Karpas-422 (cell line): ENCODE results near the gene BPIFB4. TPM values are rescaled to one million over a fixed set of nuclear protein-coding genes. Genes with fewer than 3 reads are reported as not detected.

Source experiments
- DNase-seq: peaks from one replicate; pipeline ENCODE4 v3.0.0-alpha.2; 2015
- H2AFZ ChIP-seq: fragments of 200-600 bp; sonication (generic); 2 replicates; pipeline ENCODE4 v1.6.1; 2014; ENCODE audit warnings: antibody characterized with exemption, low read length, mixed read lengths
- H3K27ac ChIP-seq: fragments of 200-600 bp; sonication (generic); 2 replicates; pipeline ENCODE4 v1.5.1; 2014; ENCODE audit warnings: mild to moderate bottlenecking, low read length, moderate library complexity
- H3K27me3 ChIP-seq: fragments of 200-600 bp; sonication (generic); 2 replicates; pipeline ENCODE4 v1.6.1; 2014; ENCODE audit warnings: low read length, mixed read lengths
- H3K36me3 ChIP-seq: fragments of 200-600 bp; sonication (generic); 2 replicates; pipeline ENCODE4 v1.6.1; 2014; ENCODE audit warnings: low read length, mixed read lengths; ENCODE audit not compliant: insufficient read depth
- H3K4me1 ChIP-seq: fragments of 200-600 bp; sonication (generic); 2 replicates; pipeline ENCODE4 v1.6.1; 2014; ENCODE audit warnings: mild to moderate bottlenecking, low read length, mixed read lengths
- H3K4me2 ChIP-seq: fragments of 200-600 bp; sonication (generic); 2 replicates; pipeline ENCODE4 v1.6.1; 2014; ENCODE audit warnings: low read length, low read depth, mild to moderate bottlenecking; ENCODE audit not compliant: poor library complexity, severe bottlenecking
- H3K4me3 ChIP-seq: fragments of 200-600 bp; sonication (generic); 2 replicates; pipeline ENCODE4 v1.5.1; 2014; ENCODE audit warnings: mild to moderate bottlenecking, antibody characterized with exemption, low read length, mixed read lengths
- H3K79me2 ChIP-seq: fragments of 200-600 bp; sonication (generic); 2 replicates; pipeline ENCODE4 v1.6.1; 2014; ENCODE audit warnings: mild to moderate bottlenecking, low read length, mixed read lengths
- H3K9ac ChIP-seq: fragments of 200-600 bp; sonication (generic); 2 replicates; pipeline ENCODE4 v1.6.0; 2014; ENCODE audit warnings: low read length
- H3K9me2 ChIP-seq: fragments of 200-600 bp; sonication (generic), shearing (Covaris generic); replicated peaks from 2 replicates; pipeline ENCODE4 v1.6.0; 2014; ENCODE audit warnings: mild to moderate bottlenecking, low read length, moderate library complexity; ENCODE audit not compliant: insufficient read depth
- H3K9me3 ChIP-seq: fragments of 300-700, 200-600 bp; sonication (generic); 2 replicates; pipeline ENCODE4 v1.6.1; 2014; ENCODE audit warnings: low read length, mixed read lengths
- H4K20me1 ChIP-seq: fragments of 200-600 bp; sonication (generic); 2 replicates; pipeline ENCODE4 v1.6.1; 2014; ENCODE audit warnings: mild to moderate bottlenecking, antibody characterized with exemption, low read length, low read depth; ENCODE audit not compliant: insufficient read depth
- total RNA-seq: library from RNA; depleted of rRNA; stranded (reverse); fragments of >200 nt; shearing (Covaris generic); gene quantifications from 2 replicates; pipeline ENCODE4 v1.2.3, GENCODE V29; 2014; ENCODE audit warnings: low replicate concordance

The BPIFB4 gene
- total RNA-seq, 1 experiment from 2014 or later, result not detected

GRCh38 chr20:33133373-33133941 is 54.0 kb downstream of the BPIFB4 start:
- Histone ChIP-seq H4K20me1 (no peaks in the 10 kb centered on the region), H3K9me2 (no peaks in the 10 kb centered on the region), H3K4me3 (no peak overlapping the region), H3K9me3 (no peaks in the 10 kb centered on the region), H3K27ac (no peak overlapping the region), H3K27me3 (no peaks in the 10 kb centered on the region), H3K79me2 (no peaks in the 10 kb centered on the region), H3K4me2 (no peak overlapping the region), H3K9ac (no peak overlapping the region), H3K4me1 (no peaks in the 10 kb centered on the region), H2AFZ (no peak overlapping the region), H3K36me3 (no peaks in the 10 kb centered on the region)
- DNase-seq, result no peak

- Histone ChIP-seq H3K36me3 (no peaks in the 10 kb centered on the region), H3K9ac (no peak overlapping the region), H3K4me1 (no peaks in the 10 kb centered on the region), H3K27ac (no peak overlapping the region), H3K4me2 (no peak overlapping the region), H4K20me1 (no peaks in the 10 kb centered on the region), H3K9me2 (no peaks in the 10 kb centered on the region), H3K79me2 (no peaks in the 10 kb centered on the region), H3K4me3 (no peak overlapping the region), H2AFZ (no peak overlapping the region), H3K27me3 (no peaks in the 10 kb centered on the region), H3K9me3 (no peaks in the 10 kb centered on the region)
- no peak for DNase-seq
Observed at GRCh38 chr20:33137195-33137594, 57.8 kb downstream of the BPIFB4 start.

DNA sequence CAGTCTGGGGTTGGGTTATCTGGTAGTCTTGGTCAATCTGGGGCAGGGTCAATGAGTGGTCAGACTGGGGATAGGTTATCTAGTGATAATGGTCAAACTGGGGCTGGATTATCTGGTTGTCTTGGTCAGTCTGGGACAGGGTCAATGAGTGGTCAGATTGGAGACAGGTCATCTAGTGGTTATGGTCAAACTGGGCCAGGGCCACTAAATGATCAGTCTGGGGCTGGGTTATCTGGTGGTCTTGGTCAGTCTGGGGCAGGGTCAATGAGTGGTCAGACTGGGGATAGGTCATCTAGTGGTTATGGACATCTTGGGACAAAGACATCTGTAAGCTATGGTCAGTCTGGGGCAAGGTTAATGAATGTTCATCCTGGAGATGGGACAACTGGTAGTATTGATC is 60.0 kb downstream of the BPIFB4 start:
- H3K9me2 ChIP-seq, result no peaks in the 10 kb centered on the region
- no peak overlapping the region for H3K4me3 ChIP-seq
- DNase-seq, result no peak
- no peaks in the 10 kb centered on the region for H3K27me3 ChIP-seq
- H3K4me2 ChIP-seq, result no peak overlapping the region
- no peaks in the 10 kb centered on the region for H4K20me1 ChIP-seq
- no peak overlapping the region for H2AFZ ChIP-seq
- no peak overlapping the region for H3K27ac ChIP-seq
- H3K79me2 ChIP-seq, result no peaks in the 10 kb centered on the region
- H3K9ac ChIP-seq, result no peak overlapping the region
- H3K9me3 ChIP-seq, result no peaks in the 10 kb centered on the region
- no peaks in the 10 kb centered on the region for H3K4me1 ChIP-seq
- H3K36me3 ChIP-seq, result no peaks in the 10 kb centered on the region

DNA sequence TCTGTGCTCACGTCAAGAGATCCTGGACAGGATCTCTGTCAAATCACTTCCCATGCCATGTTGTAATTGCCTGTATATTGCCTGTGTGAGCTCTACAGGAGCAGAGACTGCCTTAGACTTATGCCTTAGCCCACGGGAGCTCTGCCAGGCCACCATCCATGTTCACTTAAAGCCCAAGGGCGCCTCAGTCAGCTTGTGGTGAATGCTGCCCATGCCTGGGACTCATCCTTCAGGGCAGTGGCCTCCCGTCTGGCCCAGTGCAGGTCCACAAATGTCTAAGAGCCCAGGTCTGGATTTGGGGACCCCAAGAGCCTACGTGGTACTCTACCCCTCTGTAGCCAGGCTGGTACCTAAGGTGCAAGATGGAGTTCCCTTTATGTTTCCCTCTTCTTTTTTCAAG is 66.1 kb downstream of the BPIFB4 start:
- H3K4me2 ChIP-seq, result no peak overlapping the region
- H3K27me3 ChIP-seq, result no peaks in the 10 kb centered on the region
- no peak for DNase-seq
- H3K4me1 ChIP-seq, result no peaks in the 10 kb centered on the region
- no peak overlapping the region for H2AFZ ChIP-seq
- no peak overlapping the region for H3K27ac ChIP-seq
- no peak overlapping the region for H3K4me3 ChIP-seq
- no peaks in the 10 kb centered on the region for H3K79me2 ChIP-seq
- no peaks in the 10 kb centered on the region for H4K20me1 ChIP-seq
- no peaks in the 10 kb centered on the region for H3K9me2 ChIP-seq
- no peak overlapping the region for H3K9ac ChIP-seq
- H3K9me3 ChIP-seq, result no peaks in the 10 kb centered on the region
- H3K36me3 ChIP-seq, result no peaks in the 10 kb centered on the region

- H3K9me2 ChIP-seq, result no peaks in the 10 kb centered on the region
- H3K4me3 ChIP-seq, result no peak overlapping the region
- H3K27ac ChIP-seq, result no peak overlapping the region
- H3K36me3 ChIP-seq, result no peaks in the 10 kb centered on the region
- H3K9ac ChIP-seq, result no peak overlapping the region
- H2AFZ ChIP-seq, result no peak overlapping the region
- no peaks in the 10 kb centered on the region for H4K20me1 ChIP-seq
- H3K9me3 ChIP-seq, result no peaks in the 10 kb centered on the region
- H3K79me2 ChIP-seq, result no peaks in the 10 kb centered on the region
- no peaks in the 10 kb centered on the region for H3K27me3 ChIP-seq
- DNase-seq, result no peak
- no peak overlapping the region for H3K4me2 ChIP-seq
- H3K4me1 ChIP-seq, result no peaks in the 10 kb centered on the region
Observed at GRCh38 chr20:33147299-33147698, 67.9 kb downstream of the BPIFB4 start.

DNA sequence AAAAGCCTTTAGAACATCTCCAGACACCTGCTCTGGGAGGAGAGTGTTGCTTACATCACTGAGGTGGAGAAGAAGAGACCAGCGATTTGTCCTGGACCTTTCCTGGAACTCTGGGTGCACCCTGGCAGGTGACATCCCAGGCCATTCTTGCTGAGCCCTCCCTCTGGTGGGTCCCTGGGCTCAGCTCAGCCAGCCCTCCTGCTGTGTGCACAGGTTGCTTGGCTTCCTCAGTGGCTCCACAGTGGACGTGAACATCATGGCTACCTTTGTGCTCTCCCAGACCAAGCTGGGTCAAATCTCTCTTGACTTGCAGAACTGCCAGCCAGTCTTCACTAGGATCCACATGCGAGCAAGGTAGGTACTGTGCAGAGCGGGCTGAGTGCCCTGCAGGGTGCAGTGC is 68.6 kb downstream of the BPIFB4 start:
- no peaks in the 10 kb centered on the region for H3K36me3 ChIP-seq
- H3K4me1 ChIP-seq, result no peaks in the 10 kb centered on the region
- no peak overlapping the region for H3K4me3 ChIP-seq
- no peaks in the 10 kb centered on the region for H3K9me2 ChIP-seq
- DNase-seq, result no peak
- H3K9ac ChIP-seq, result no peak overlapping the region
- no peak overlapping the region for H3K27ac ChIP-seq
- no peaks in the 10 kb centered on the region for H3K79me2 ChIP-seq
- H3K4me2 ChIP-seq, result no peak overlapping the region
- no peaks in the 10 kb centered on the region for H3K27me3 ChIP-seq
- H4K20me1 ChIP-seq, result no peaks in the 10 kb centered on the region
- H2AFZ ChIP-seq, result no peak overlapping the region
- H3K9me3 ChIP-seq, result no peaks in the 10 kb centered on the region

GRCh38 chr20:33154252-33154651 is 74.8 kb downstream of the BPIFB4 start:
- H3K27me3 ChIP-seq, result no peaks in the 10 kb centered on the region

GRCh38 chr20:33158637-33159385 is 79.4 kb downstream of the BPIFB4 start:
- no peak overlapping the region for H3K4me2 ChIP-seq
- DNase-seq, result no peak
- no peaks in the 10 kb centered on the region for H3K9me2 ChIP-seq
- H3K4me1 ChIP-seq, result peaks cover 16% of the 10 kb centered on the region
- no peaks in the 10 kb centered on the region for H3K36me3 ChIP-seq
- H2AFZ ChIP-seq, result no peak overlapping the region
- H3K27me3 ChIP-seq, result no peaks in the 10 kb centered on the region
- no peak overlapping the region for H3K27ac ChIP-seq
- no peak overlapping the region for H3K4me3 ChIP-seq
- no peaks in the 10 kb centered on the region for H3K79me2 ChIP-seq
- H3K9ac ChIP-seq, result no peak overlapping the region
- no peaks in the 10 kb centered on the region for H4K20me1 ChIP-seq
- no peaks in the 10 kb centered on the region for H3K9me3 ChIP-seq

More at GRCh38 chr20:33154252-33154651, 74.8 kb downstream of the BPIFB4 start:
- H3K27ac ChIP-seq, result no peak overlapping the region
- no peak overlapping the region for H3K4me2 ChIP-seq
- H3K4me1 ChIP-seq, result no peaks in the 10 kb centered on the region
- H3K9ac ChIP-seq, result no peak overlapping the region
- no peak for DNase-seq
- H3K4me3 ChIP-seq, result no peak overlapping the region
- H3K36me3 ChIP-seq, result no peaks in the 10 kb centered on the region
- no peaks in the 10 kb centered on the region for H3K9me2 ChIP-seq
- no peaks in the 10 kb centered on the region for H4K20me1 ChIP-seq
- H3K9me3 ChIP-seq, result no peaks in the 10 kb centered on the region
- H3K79me2 ChIP-seq, result no peaks in the 10 kb centered on the region
- H2AFZ ChIP-seq, result no peak overlapping the region
